K562 (cell line): ENCODE results near the gene BCORL1. TPM values are rescaled to one million over a fixed set of nuclear protein-coding genes. Genes with fewer than 3 reads are reported as not detected.

ENCODE experiments used
- CBFA2T3 ChIP-seq: fragments of 450-650 bp; IDR thresholded peaks from 2 replicates; pipeline ENCODE4 v1.6.1; 2017
- CBX5 ChIP-seq: IDR thresholded peaks from 2 replicates; pipeline ENCODE4 v1.6.1; 2014; ENCODE audit warnings: low read depth, borderline replicate concordance
- CEBPG ChIP-seq, 3 experiments: fragments of 200-800 bp in 1 of 3; sonication (Bioruptor generic) in 1 of 3; sonication (generic) in 1 of 3; formaldehyde crosslinking in 1 of 3; IDR thresholded peaks in 2 of 3; conservative IDR thresholded peaks in 1 of 3; 2 replicates each; pipeline versions ENCODE4 v1.6.1 to v1.8.0; 2016 to 2022; ENCODE audit warnings: missing compliant biosample characterization in 2 of 3, missing genetic modification characterization in 2 of 3, mild to moderate bottlenecking in 1 of 3, missing genetic modification reagents in 1 of 3
- ELF2 ChIP-seq: fragments of 250-450 bp; sonication (Bioruptor Pico); IDR thresholded peaks from 2 replicates; pipeline ENCODE4 v1.5.0; 2021; ENCODE audit warnings: mild to moderate bottlenecking
- FOSL1 ChIP-seq: fragments of 200-800 bp; sonication (Bioruptor generic); conservative IDR thresholded peaks from 2 replicates; pipeline ENCODE4 v1.6.1; 2016; ENCODE audit warnings: missing genetic modification characterization, missing compliant biosample characterization
- HMG20B ChIP-seq: fragments of 250-450 bp; sonication (Bioruptor Pico); IDR thresholded peaks from 2 replicates; pipeline ENCODE4 v1.5.0; 2021; ENCODE audit warnings: mild to moderate bottlenecking
- JUND ChIP-seq, 2 experiments: IDR thresholded peaks; 2 replicates in 1 of 2; 3 replicates in 1 of 2; pipeline ENCODE4 v1.6.1; 2011; ENCODE audit warnings: borderline replicate concordance in 2 of 2, low read depth in 2 of 2, low read length in 2 of 2, improper control_type of control experiment in 1 of 2, missing biosample characterization in 1 of 2, missing genetic modification characterization in 1 of 2, missing genetic modification reagents in 1 of 2
- MCM2 ChIP-seq: fragments of 450-650 bp; IDR thresholded peaks from 2 replicates; pipeline ENCODE4 v1.6.1; 2017; ENCODE audit warnings: low read depth, mild to moderate bottlenecking
- MECOM ChIP-seq: fragments of 250-450 bp; sonication (Bioruptor Pico); IDR thresholded peaks from 2 replicates; pipeline ENCODE4 v1.8.0; 2022; ENCODE audit warnings: inconsistent platforms
- SRSF1 ChIP-seq: fragments of 200-400 bp; formaldehyde crosslinking; IDR thresholded peaks from 2 replicates; pipeline ENCODE4 v1.6.1; 2017; ENCODE audit warnings: mild to moderate bottlenecking, low read depth, low read length, moderate library complexity
- TARDBP ChIP-seq: fragments of 450-650 bp; IDR thresholded peaks from 2 replicates; pipeline ENCODE4 v1.6.1; 2016
- ZBTB5 ChIP-seq: fragments of 450-650 bp; IDR thresholded peaks from 2 replicates; pipeline ENCODE4 v1.6.1; 2017; ENCODE audit warnings: antibody characterized with exemption
- ZNF583 ChIP-seq: fragments of 250-450 bp; sonication (Bioruptor Pico); IDR thresholded peaks from 2 replicates; pipeline ENCODE4 v1.4.0; 2020
- ZNF717 ChIP-seq: fragments of 250-450 bp; sonication (Bioruptor Pico); IDR thresholded peaks from 2 replicates; pipeline ENCODE4 v1.5.0; 2021
- ZNF76 ChIP-seq: fragments of 250-450 bp; sonication (Bioruptor Pico); IDR thresholded peaks from 2 replicates; pipeline ENCODE4 v1.4.0; 2020; ENCODE audit warnings: mild to moderate bottlenecking, moderate library complexity, borderline replicate concordance
- ZNF79 ChIP-seq: fragments of 250-450 bp; sonication (Bioruptor Pico); IDR thresholded peaks from 2 replicates; pipeline ENCODE4 v1.4.0; 2020; ENCODE audit warnings: low read depth, mild to moderate bottlenecking, moderate library complexity
- polyA plus RNA-seq, 8 experiments: library from polyadenylated mRNA; depleted of rRNA in 4 of 8; stranded (reverse) in 5 of 8; unstranded in 3 of 8; fragments of >200 nt; fragmentation: Nextera tagmentation in 2 of 8; fragmentation: Illumina TruSeq in 1 of 8; extraction: Ambion mirVana in 2 of 8; extraction: Trizol in 1 of 8; gene quantifications; 2 replicates each; pipeline versions ENCODE4 v1.2.1 to v1.2.3, GENCODE V29; 2011 to 2014; ENCODE audit warnings: inconsistent platforms in 1 of 8, missing spikeins in 1 of 8
- total RNA-seq, 7 experiments: library from RNA; depleted of rRNA in 6 of 7; stranded (reverse); fragments of >200 nt in 6 of 7; fragmentation: Illumina TruSeq in 2 of 7; extraction: Trizol in 2 of 7; gene quantifications; 2 replicates each; pipeline versions ENCODE4 v1.2.1 to v1.2.3, GENCODE V29; 2011 to 2021; ENCODE audit warnings: low replicate concordance in 1 of 7

Gene BCORL1
- total and polyA plus RNA-seq, 9 of the 15 experiments (the other 6 are each of a cell fraction or from before 2014, with no cell fraction given), result 0.48 to 29.6 (median 2.1) TPM

- TF ChIP-seq JUND (IDR thresholded peaks at IDR 0.05; ENCODE audit: borderline replicate concordance, low read depth, low read length) (0 out of 2 replicates have a peak, but pooled peaks have one; percentile 20), JUND (tag; IDR thresholded peaks at IDR 0.05; ENCODE audit: borderline replicate concordance, low read depth, low read length) (no peak; the same call in 2 of the 3 replicates), ZNF79 (no peak), ZBTB5 (no peak), MECOM (CRISPR knock-in tag) (no peak), CEBPG (CRISPR knock-in tag; IDR thresholded peaks at IDR 0.05) (no peak), CEBPG (tag; conservative IDR thresholded peaks at IDR 0.05 in 1 of 2, IDR thresholded peaks at IDR 0.05 in 1 of 2) (0 out of 4 replicates have a peak, but pooled peaks of 1 of the 2 experiments have one; percentile 24), ZNF583 (CRISPR knock-in tag) (no peak), FOSL1 (tag) (peak; percentile 44; the same call in 1 of the 2 replicates), ELF2 (CRISPR knock-in tag) (no peak), ZNF76 (no peak), CBX5 (no peak), SRSF1 (no peak), TARDBP (no peak), CBFA2T3 (no peak), HMG20B (CRISPR knock-in tag) (no peak), MCM2 (no peak), ZNF717 (no peak)
Measured at GRCh38 chrX:129945131-129945530, 37.3 kb upstream of the BCORL1 start (continued).
